ELR (cell line): ENCODE results near the gene CNOT6L.

ENCODE experiments used
- DNase-seq: peaks from one replicate; pipeline ENCODE4 v3.0.0-alpha.2; 2015; ENCODE audit warnings: low read depth

Gene CNOT6L

DNA sequence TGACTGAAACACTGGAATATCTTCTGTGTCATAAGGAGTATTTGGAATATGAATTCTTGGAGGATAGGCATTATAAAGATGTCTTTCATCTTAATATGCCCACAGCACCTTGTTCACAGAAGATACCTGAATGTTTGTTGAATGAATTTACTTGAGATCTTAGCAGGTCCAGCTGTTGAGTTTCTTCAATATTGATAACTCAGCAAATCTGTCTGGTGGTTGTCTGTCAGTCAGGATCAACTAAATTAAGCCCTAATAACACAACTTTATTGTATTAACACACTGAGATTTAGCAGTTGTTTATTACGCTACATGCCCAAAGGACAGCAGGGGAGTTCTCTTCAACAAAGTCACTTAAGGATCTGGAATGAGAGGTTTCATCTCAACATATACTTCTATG lies 106.5 kb downstream of the CNOT6L start:
- DNase-seq, result no peak

DNA sequence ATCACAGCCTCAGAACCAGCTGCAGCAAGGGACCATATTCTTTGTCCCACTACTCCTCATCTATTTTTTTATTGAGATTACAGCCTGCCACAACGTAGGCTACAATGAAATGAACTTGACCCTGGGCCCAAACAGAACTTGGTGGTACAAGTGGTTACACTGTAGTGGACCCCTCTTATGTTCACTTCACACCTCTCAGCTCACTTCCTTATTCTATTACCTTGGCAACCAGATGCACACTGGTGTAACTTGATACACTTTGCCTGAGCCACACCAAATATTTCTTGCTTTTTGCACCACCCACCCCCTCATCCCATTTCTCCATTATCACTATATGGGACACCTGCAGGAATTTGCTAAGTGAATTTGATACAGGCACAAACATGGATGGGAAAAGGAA lies 107.7 kb downstream of the CNOT6L start:
- DNase-seq, result no peak

DNA sequence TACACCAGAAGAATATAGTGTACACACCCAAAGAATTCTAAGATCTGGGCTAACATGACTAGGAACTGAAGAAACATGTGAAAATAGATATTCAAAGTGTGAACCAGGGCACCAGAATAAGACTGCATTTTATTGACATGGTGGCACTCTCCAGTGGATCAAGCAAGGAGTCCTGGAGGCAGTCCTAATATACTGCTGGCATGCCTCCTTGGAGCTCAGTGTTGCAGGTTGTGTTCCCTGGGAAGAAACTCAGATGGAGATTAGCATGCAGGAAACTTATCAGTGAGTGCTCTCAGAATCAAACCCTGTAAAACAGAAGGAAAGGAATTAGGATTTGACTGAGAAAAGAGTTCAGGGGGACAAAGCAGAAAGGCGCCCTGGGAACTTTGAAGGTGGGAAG lies 108.5 kb downstream of the CNOT6L start:
- DNase-seq, result no peak

DNA sequence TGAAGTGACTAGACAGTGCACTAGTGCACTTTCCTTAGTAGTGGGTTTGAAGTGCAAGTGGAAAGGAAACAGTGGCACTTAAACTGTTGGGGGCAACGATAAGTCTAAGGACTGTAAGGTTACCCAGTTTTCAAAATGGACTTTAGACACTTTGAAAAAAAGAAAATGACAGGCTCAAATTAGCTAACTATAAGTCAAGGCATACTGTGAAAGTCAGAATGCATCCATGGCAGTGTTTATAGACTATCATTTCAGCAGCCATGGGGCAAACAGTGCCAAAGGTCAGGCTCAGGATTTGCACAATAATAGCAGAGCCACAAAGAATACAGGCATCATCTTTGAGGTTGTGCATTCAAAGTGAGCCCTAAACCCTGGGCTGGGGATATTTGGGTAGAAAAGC lies 109.1 kb downstream of the CNOT6L start:
- DNase-seq, result no peak

DNA sequence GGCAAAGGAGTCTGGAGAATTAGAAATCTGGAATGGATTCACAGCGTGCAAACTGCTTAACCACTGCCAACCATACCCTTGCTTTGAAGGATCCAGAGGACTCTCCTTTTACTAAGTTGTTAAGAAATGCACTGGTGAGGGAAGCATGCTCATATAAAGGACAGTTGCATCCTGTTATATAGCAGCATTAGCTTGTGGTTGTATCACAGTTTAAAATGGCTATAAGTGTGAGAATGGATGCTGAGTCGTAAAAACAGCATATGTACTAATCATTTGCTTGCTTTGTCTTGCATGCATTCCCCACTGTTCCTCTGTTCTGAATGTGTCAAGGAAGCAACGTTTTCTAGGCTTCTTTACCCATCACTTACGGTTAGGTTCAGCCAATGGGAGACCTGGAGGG lies 112.5 kb downstream of the CNOT6L start:
- no peak for DNase-seq

DNA sequence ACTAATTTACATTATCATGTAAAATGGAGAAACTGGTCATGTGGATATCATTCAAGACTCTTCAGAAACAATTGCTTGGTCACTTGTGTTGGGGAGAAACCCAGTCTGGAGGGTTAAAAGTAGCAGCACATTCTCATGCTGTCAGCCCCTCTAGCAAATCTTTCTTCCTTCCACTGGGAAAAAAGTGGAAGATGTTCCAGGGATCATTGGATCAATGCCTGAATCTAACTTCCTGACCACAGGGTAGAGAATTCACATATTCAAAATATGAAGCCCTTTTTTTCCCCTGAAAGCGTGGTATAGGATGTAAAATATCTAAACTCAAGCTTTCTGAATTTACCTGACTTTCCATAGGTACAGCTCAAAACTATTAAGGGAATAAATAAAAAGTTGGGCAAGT lies 115.5 kb downstream of the CNOT6L start:
- DNase-seq, result no peak

DNA sequence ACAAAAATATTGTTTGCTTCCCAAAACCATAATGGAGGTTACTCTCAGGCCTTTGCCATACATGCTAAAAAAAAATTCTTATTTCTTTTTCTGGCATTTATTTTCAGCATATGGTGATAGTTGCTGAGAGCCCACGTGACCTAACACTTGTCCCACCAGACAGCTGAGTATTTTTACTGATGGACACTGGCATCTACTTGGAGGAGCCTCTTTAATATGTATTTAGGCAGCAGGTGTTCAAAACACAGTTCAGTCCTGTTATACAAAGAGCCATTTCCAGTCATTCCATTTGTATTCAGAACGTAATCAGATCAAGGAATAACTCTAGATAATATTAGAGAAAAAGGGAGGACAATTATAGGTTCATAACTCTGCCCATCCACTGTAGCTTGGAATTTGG lies 118.0 kb downstream of the CNOT6L start:
- DNase-seq, result no peak

DNA sequence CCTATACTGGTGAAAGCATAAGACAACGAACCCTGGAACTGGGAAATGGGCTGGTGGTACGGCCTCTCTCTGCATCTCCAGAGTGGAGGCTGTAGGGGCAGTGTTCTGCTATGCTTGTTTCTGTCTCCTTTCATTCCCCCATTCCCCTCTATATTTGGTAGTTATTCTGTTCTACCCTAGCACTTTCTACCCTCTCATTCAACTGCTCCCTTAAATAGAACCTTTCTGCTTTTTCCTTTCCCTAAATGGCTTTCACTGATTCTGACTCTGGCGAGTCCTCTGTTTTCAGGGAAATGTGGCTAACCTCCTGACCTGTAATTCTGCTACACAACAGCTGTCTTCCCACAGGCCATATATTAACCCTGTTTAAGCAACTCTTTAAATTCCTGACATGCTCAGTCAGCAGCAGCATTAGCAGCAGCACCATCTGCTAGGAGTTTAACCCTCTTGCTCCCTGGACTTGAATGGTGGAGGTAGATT lies 119.4 kb downstream of the CNOT6L start:
- peak; percentile 84 for DNase-seq

DNA sequence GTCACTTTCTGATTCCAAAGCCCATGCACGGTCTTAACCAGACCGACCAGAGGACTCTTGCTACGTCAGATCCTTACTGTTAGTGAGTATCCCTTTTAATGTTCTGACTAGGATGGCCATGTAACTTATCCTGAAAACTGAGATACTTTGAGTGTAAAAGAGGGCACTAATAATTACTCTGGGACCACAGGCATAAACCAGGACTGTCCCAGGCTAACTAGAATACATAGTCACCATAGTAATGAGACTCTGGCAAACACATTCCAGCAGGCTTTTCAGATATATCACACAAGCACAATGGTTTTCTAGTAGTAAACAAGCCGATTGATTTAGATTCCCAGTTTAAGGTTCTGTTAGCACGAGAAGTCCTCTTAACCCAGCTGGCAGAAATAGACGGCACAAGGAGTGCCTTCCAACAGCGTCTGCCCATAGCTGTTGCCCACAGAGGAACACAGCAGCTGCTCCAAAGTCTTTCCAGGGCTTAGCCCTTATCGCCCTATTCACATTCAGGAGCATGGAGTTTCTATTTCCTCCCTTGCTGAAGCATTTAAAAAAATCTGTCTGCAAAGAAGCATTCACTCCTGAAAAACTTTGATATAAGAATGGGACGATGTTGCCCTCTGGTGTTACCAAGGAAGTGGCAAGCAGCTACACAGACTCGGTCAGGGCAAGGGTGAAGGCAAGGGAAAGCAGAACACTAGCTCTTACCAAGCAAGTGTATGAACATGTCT lies 121.1 kb downstream of the CNOT6L start:
- DNase-seq, result peak; percentile 76

DNA sequence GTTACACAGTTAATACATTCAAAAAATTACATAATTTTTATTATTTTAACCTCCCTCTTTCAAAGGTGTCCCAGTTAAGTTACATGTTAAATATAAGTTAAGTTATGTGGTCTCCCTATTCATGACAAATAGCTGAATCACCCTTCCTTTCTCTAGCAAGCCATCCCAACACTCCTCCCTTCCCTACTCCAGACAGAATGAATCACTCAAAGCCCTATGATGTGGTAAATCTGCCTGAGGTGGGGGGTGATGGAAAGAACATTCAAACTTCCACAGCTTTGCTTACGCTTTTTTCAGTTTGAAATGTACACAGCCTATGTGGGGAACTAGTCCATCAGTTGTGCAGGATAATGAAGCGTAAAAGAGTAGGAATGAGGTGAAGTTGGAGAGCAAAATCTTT lies 123.4 kb downstream of the CNOT6L start:
- peak; percentile 95 for DNase-seq

DNA sequence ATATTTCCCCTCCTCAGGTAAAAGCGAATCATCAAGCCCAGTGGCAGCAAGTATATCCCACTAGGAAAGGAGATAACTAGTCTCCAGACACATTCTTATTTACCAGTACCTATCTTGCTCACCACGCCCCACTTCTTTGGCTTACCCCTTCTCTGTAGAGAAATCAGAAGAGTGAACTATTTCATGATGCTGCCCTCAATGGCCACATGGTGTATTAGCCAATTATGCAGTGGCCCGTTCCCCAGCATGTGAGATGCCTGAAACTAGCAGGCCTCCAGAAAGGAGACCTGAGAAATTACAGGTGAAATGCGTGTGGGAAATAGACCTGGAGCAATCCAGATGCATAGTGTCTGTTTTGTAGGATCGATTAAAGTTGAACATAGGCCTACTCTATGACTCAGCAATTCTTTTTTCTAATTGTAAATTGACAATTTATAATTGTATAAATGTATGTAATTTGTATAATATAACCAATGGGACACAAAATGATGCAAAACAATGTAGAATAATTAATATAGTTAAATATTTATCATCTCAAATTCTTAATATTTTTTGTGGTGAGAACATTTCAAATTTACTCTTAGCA lies 126.2 kb downstream of the CNOT6L start:
- no peak for DNase-seq

DNA sequence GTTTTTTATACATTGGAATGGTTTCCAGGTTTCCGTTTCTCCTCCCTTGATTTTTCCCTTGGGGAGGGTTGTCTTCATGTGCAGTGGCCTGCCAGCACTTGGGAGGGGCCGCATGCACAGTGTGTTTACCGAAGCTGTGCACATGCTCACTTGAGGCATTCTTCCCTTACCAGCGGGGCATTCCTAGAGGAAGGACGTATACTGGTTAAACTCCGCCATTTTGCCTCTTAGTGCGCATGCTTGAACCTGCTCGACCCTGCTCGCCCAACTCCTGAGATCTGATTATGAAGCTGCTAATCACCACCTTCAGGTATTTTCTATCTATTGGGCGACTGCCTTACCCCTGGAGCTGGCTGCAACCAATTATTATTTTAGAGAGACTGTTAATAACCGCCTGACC lies 137.4 kb downstream of the CNOT6L start:
- no peak for DNase-seq

DNA sequence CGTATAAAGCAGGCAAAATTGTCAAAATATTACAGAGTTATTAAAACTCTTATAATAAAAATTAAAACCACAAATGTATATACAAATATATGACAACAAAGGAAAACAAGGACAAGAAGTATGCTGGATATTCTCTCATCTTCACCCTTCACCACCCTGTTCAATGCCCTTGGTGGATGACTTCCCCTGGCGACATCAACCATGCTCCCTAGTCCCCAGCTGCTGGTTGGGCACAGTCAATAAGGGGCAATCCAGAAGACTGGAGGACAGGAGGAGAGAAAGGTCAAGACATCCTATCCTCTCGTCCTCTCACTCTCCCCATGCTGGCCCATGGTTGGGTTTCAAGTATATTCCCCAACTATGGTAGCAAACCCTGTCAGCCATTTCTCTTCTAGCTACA lies 142.3 kb downstream of the CNOT6L start:
- no peak for DNase-seq

DNA sequence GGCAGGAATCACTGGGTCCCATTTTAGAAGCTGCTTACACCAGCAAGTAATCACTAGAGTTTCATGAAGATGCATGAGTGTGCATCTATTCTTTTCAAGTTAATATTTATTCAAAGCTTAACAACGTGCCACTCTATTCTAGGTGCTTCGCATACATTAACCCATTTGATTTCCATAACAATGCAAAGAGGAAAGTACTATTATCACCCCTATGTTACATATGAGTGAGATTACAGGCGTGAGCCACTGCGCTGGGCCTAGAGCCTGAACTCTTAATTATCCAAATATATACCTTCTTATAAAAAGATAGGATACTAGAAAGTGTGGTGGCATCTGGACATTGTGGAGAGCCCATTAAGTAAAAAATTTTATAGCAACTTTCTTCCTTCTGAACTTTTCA lies 148.1 kb downstream of the CNOT6L start:
- DNase-seq, result no peak

DNA sequence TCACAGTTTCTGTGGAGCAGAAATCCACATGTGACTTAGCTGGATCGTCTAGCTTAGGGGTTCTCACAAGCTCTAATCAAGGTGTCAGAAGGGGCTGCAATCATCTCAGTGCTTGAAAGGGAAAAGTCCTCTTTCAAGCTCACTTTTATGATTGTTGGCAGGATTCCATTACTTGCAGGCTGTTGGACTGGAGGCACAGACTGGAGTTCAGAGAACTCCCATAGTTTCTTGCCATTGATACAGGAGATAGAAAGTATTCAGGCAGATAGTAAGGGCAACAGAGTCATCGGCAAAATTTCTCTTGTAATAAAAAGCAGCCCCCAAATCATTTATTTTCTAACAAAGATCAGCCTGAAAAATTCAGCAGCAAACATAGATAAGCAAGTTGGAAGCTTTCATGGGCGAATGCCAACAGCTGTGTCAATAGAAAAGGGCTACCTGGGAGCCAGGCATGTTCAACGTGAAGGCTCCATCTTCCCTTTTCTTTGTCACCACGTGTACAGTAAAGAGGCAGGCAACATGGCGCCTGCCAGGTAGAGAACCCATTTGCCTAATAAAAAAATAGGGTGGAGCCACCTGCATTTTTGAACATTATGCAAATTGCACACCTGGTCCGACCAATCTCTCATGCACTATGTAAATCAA lies 149.1 kb downstream of the CNOT6L start:
- no peak for DNase-seq

DNA sequence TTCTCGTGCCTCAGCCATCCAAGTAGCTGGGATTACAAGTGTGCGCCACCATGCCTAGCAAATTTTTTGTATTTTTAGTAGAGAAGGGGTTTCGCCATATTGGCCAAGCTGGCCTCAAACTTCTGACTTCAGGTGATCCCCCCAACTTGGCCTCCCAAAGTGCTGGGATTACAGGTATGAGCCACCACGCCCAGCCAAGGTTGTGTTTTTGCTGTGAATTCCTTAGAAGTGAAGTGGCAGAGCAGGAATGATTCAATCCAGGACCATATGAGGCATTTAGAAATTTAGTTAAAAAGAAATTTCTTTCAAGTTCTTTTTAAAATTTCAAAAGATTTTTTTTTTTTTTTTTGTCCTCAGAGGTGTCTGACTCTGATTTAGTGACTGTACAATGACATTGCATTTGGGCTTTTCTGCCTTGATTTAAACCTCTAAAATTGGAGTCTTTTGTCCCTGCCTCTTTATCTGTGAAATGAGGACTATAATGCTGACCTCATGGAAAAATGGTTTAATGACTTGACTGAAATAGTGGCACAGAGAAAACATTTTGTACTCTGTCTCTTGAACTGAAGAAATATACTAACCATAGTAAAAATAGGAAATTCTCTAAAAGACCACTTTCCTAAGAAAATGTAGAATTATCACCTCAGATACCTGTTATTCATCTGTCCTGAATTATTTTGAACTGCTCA lies 153.6 kb downstream of the CNOT6L start:
- DNase-seq, result no peak
